RKO (cell line): ENCODE measurements around the gene SPINK4.

ENCODE experiments used
- DNase-seq: peaks from one replicate; pipeline ENCODE4 v3.0.0-alpha.2; 2016; ENCODE audit warnings: low spot score

SPINK4 gene

GRCh38 chr9:33257276-33257675 is 17.3 kb downstream of the SPINK4 start:
- no peak for DNase-seq

GRCh38 chr9:33260372-33260771 is 20.4 kb downstream of the SPINK4 start:
- DNase-seq = no peak

- peak; percentile 61 for DNase-seq
Observed at GRCh38 chr9:33263131-33264002, 23.4 kb downstream of the SPINK4 start.

GRCh38 chr9:33264003-33264472 is 24.1 kb downstream of the SPINK4 start:
- DNase-seq = peak; percentile 47

- peak; percentile 99 for DNase-seq
Observed at GRCh38 chr9:33264473-33265177, 24.7 kb downstream of the SPINK4 start, which contains the start of the genes BAG1 and CHMP5. Gene BAG1 (minus strand): TSS chr9:33264708. Gene CHMP5 (plus strand): TSS chr9:33265049. CDS start chr9:33265079, 30 bp downstream.

GRCh38 chr9:33265211-33265865 is 25.4 kb downstream of the SPINK4 start:
- no peak for DNase-seq

GRCh38 chr9:33267151-33267767 is 27.3 kb downstream of the SPINK4 start:
- DNase-seq = no peak

GRCh38 chr9:33270146-33270545 is 30.2 kb downstream of the SPINK4 start:
- DNase-seq = no peak

- DNase-seq = no peak
Observed at GRCh38 chr9:33272061-33272460, 32.1 kb downstream of the SPINK4 start.

- DNase-seq = no peak
Observed at GRCh38 chr9:33273266-33273971, 33.5 kb downstream of the SPINK4 start.

- no peak for DNase-seq
Observed at GRCh38 chr9:33273972-33274328, 34.0 kb downstream of the SPINK4 start.

GRCh38 chr9:33277484-33277883 is 37.5 kb downstream of the SPINK4 start:
- no peak for DNase-seq

GRCh38 chr9:33285502-33285901 is 45.5 kb downstream of the SPINK4 start:
- no peak for DNase-seq

GRCh38 chr9:33287087-33287490 is 47.1 kb downstream of the SPINK4 start:
- DNase-seq = peak; percentile 84

- no peak for DNase-seq
Observed at GRCh38 chr9:33288235-33288634, 48.3 kb downstream of the SPINK4 start.

- DNase-seq = no peak
Observed at GRCh38 chr9:33288828-33289483, 49.0 kb downstream of the SPINK4 start.

GRCh38 chr9:33289496-33289895 is 49.5 kb downstream of the SPINK4 start:
- no peak for DNase-seq

- no peak for DNase-seq
Observed at GRCh38 chr9:33289936-33290246, 49.9 kb downstream of the SPINK4 start.

GRCh38 chr9:33290247-33291030 is 50.5 kb downstream of the SPINK4 start, which contains the start of gene NFX1:
Gene NFX1 (plus strand): TSS chr9:33290516. CDS start chr9:33290573, 57 bp downstream.
- peak; percentile 98 for DNase-seq

GRCh38 chr9:33291031-33291397 is 51.0 kb downstream of the SPINK4 start:
- no peak for DNase-seq
